K562 (cell line): ENCODE data around the gene CUL9. TPM values are rescaled to one million over a fixed set of nuclear protein-coding genes. Genes with fewer than 3 reads are reported as not detected.
A peak's percentile ranks its signal among the peaks of the same experiment; 100 is the strongest.

ENCODE experiments used
- ARID1B ChIP-seq: fragments of 450-650 bp; IDR thresholded peaks from 2 replicates; pipeline ENCODE4 v1.6.1; 2016; ENCODE audit warnings: antibody characterized with exemption, mild to moderate bottlenecking, inconsistent platforms
- BMI1 ChIP-seq: fragments of 150-350 bp; IDR thresholded peaks from 2 replicates; pipeline ENCODE4 v1.6.1; 2014; ENCODE audit warnings: low read length
- DPF2 ChIP-seq: fragments of 450-650 bp; IDR thresholded peaks from 2 replicates; pipeline ENCODE4 v1.6.1; 2016
- ETV5 ChIP-seq: sonication (generic); formaldehyde crosslinking; IDR thresholded peaks from 2 replicates; pipeline ENCODE4 v1.4.0; 2020; ENCODE audit warnings: low read depth, mild to moderate bottlenecking, missing genetic modification reagents
- HDAC1 ChIP-seq, 2 experiments: fragments of 450-650 bp; IDR thresholded peaks; 2 replicates each; pipeline ENCODE4 v1.6.1; 2016 to 2017; ENCODE audit warnings: inconsistent platforms in 1 of 2, mild to moderate bottlenecking in 1 of 2, moderate library complexity in 1 of 2
- KDM4B ChIP-seq, 2 experiments: fragments of 450-650 bp in 1 of 2; sonication (generic) in 1 of 2; IDR thresholded peaks; 2 replicates each; pipeline ENCODE4 v1.6.1; 2016 to 2017; ENCODE audit warnings: borderline replicate concordance in 2 of 2, antibody characterized with exemption in 1 of 2, low read depth in 1 of 2, mild to moderate bottlenecking in 1 of 2
- KHSRP ChIP-seq: fragments of 450-650 bp; IDR thresholded peaks from 2 replicates; pipeline ENCODE4 v1.6.1; 2017
- KLF10 ChIP-seq: fragments of 250-450 bp; sonication (Bioruptor Pico); IDR thresholded peaks from 2 replicates; pipeline ENCODE4 v1.6.1; 2021; ENCODE audit warnings: matching md5 sums
- PTRF ChIP-seq: fragments of 450-650 bp; IDR thresholded peaks from 2 replicates; pipeline ENCODE4 v1.6.1; 2016; ENCODE audit warnings: mild to moderate bottlenecking, missing genetic modification characterization, missing compliant biosample characterization
- RBBP5 ChIP-seq: fragments of 200-600 bp; sonication (generic); IDR thresholded peaks from 2 replicates; pipeline ENCODE4 v1.6.1; 2012; ENCODE audit warnings: borderline replicate concordance, mild to moderate bottlenecking, low read length, control low read depth, inconsistent platforms; ENCODE audit not compliant: insufficient read depth, poor library complexity, severe bottlenecking
- RBFOX2 ChIP-seq: fragments of 200-400 bp; formaldehyde crosslinking; IDR thresholded peaks from 2 replicates; pipeline ENCODE4 v1.6.1; 2017; ENCODE audit warnings: low read depth, mild to moderate bottlenecking, low read length, moderate library complexity
- SMARCA5 ChIP-seq: fragments of 450-650 bp; IDR thresholded peaks from 2 replicates; pipeline ENCODE4 v1.6.1; 2016
- SRSF7 ChIP-seq: fragments of 200-400 bp; formaldehyde crosslinking; optimal IDR thresholded peaks from 2 replicates; pipeline ENCODE3; 2017; ENCODE audit warnings: mild to moderate bottlenecking, low read depth, low read length
- TAL1 ChIP-seq: fragments of 450-650 bp; IDR thresholded peaks from 2 replicates; pipeline ENCODE4 v1.6.1; 2016; ENCODE audit warnings: mild to moderate bottlenecking
- ZNF239 ChIP-seq: fragments of 250-450 bp; sonication (Bioruptor Pico); IDR thresholded peaks from 2 replicates; pipeline ENCODE4 v1.4.0; 2020; ENCODE audit warnings: mild to moderate bottlenecking
- ZNF316 ChIP-seq: fragments of 450-650 bp; IDR thresholded peaks from 2 replicates; pipeline ENCODE4 v1.6.1; 2016
- ZNF384 ChIP-seq: IDR thresholded peaks from 2 replicates; pipeline ENCODE4 v1.6.1; 2012; ENCODE audit warnings: low read depth, low read length, improper control_type of control experiment
- polyA plus RNA-seq, 8 experiments: library from polyadenylated mRNA; depleted of rRNA in 4 of 8; stranded (reverse) in 5 of 8; unstranded in 3 of 8; fragments of >200 nt; fragmentation: Nextera tagmentation in 2 of 8; fragmentation: Illumina TruSeq in 1 of 8; extraction: Ambion mirVana in 2 of 8; extraction: Trizol in 1 of 8; gene quantifications; 2 replicates each; pipeline versions ENCODE4 v1.2.1 to v1.2.3, GENCODE V29; 2011 to 2014; ENCODE audit warnings: inconsistent platforms in 1 of 8, missing spikeins in 1 of 8
- total RNA-seq, 7 experiments: library from RNA; depleted of rRNA in 6 of 7; stranded (reverse); fragments of >200 nt in 6 of 7; fragmentation: Illumina TruSeq in 2 of 7; extraction: Trizol in 2 of 7; gene quantifications; 2 replicates each; pipeline versions ENCODE4 v1.2.1 to v1.2.3, GENCODE V29; 2011 to 2021; ENCODE audit warnings: low replicate concordance in 1 of 7
- TF ChIP-seq, protein P1 (sequence below), 2 experiments: fragments of 450-650 bp; IDR thresholded peaks; 2 replicates each; pipeline ENCODE4 v1.6.1; 2016
- TF ChIP-seq, protein P2 (sequence below): fragments of 450-650 bp; formaldehyde crosslinking; IDR thresholded peaks from 2 replicates; pipeline ENCODE4 v1.4.0; 2020; ENCODE audit warnings: mild to moderate bottlenecking, moderate library complexity
- TF ChIP-seq, protein P3 (sequence below), 2 experiments: IDR thresholded peaks in 1 of 2; conservative IDR thresholded peaks in 1 of 2; 2 replicates each; pipeline ENCODE4 v1.6.1; 2016; ENCODE audit warnings: low read depth in 2 of 2, mild to moderate bottlenecking in 1 of 2, missing compliant biosample characterization in 1 of 2, missing genetic modification characterization in 1 of 2, moderate library complexity in 1 of 2

Gene CUL9
- total and polyA plus RNA-seq, 9 of the 15 experiments (the other 6 are each of a cell fraction or from before 2014, with no cell fraction given) = 0.50 to 20.7 (median 6.6) TPM

DNA sequence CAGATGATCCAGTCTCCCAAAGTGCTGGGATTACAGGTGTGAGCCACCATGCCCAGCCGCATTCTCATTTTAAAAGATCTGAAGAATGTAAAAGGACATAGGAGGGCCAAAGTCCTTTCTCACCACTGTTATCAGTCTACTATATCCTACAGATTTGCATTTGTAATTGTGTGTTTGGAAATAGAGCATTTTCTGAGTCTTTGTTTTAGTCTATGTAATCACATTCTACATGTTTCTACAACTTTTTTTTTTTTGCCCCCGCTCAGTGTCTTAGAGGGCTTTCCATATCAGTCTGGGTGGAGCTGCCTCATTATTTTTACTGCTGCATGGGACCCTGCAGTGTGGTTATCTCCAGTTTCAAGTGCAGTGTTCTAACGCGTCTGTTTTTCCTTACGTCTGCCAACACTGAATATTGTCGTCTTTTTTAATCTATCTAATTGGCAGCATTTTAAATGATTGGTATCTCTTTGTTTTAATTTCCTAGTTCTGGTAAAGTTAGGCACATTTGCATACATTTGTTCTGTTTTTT is 7.8 kb downstream of the CUL9 start (continued):
- TF ChIP-seq, protein P1, sequence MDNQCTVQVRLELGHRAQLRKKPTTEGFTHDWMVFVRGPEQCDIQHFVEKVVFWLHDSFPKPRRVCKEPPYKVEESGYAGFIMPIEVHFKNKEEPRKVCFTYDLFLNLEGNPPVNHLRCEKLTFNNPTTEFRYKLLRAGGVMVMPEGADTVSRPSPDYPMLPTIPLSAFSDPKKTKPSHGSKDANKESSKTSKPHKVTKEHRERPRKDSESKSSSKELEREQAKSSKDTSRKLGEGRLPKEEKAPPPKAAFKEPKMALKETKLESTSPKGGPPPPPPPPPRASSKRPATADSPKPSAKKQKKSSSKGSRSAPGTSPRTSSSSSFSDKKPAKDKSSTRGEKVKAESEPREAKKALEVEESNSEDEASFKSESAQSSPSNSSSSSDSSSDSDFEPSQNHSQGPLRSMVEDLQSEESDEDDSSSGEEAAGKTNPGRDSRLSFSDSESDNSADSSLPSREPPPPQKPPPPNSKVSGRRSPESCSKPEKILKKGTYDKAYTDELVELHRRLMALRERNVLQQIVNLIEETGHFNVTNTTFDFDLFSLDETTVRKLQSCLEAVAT (IDR thresholded peaks at IDR 0.05) = no peak
- TF ChIP-seq ETV5 (CRISPR knock-in tag) (no peak), KHSRP (no peak), KDM4B (IDR thresholded peaks at IDR 0.05; ENCODE audit: borderline replicate concordance in 2 of 2, low read depth in 1 of 2) (no peak), KLF10 (no peak), ZNF316 (peak; percentile 30), DPF2 (peak; percentile 59; the same call in 1 of the 2 replicates), ARID1B (peak; percentile 36; the same call in 1 of the 2 replicates), BMI1 (no peak), RBBP5 (no peak), ZNF239 (CRISPR knock-in tag) (no peak), SMARCA5 (0 out of 2 replicates have a peak, but pooled peaks have one; percentile 41), SRSF7 (no peak), RBFOX2 (no peak), PTRF (no peak), HDAC1 (IDR thresholded peaks at IDR 0.05) (peak in 1 of 2 experiments; percentile 30; a peak in 1 of 4 replicates), ZNF384 (0 out of 2 replicates have a peak, but pooled peaks have one; percentile 45), TAL1 (0 out of 2 replicates have a peak, but pooled peaks have one; percentile 9)
- TF ChIP-seq, protein P2, sequence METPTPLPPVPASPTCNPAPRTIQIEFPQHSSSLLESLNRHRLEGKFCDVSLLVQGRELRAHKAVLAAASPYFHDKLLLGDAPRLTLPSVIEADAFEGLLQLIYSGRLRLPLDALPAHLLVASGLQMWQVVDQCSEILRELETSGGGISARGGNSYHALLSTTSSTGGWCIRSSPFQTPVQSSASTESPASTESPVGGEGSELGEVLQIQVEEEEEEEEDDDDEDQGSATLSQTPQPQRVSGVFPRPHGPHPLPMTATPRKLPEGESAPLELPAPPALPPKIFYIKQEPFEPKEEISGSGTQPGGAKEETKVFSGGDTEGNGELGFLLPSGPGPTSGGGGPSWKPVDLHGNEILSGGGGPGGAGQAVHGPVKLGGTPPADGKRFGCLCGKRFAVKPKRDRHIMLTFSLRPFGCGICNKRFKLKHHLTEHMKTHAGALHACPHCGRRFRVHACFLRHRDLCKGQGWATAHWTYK (CRISPR knock-in tag) = no peak
- TF ChIP-seq, protein P3, sequence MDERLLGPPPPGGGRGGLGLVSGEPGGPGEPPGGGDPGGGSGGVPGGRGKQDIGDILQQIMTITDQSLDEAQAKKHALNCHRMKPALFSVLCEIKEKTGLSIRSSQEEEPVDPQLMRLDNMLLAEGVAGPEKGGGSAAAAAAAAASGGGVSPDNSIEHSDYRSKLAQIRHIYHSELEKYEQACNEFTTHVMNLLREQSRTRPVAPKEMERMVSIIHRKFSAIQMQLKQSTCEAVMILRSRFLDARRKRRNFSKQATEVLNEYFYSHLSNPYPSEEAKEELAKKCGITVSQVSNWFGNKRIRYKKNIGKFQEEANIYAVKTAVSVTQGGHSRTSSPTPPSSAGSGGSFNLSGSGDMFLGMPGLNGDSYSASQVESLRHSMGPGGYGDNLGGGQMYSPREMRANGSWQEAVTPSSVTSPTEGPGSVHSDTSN (CRISPR knock-in tag; IDR thresholded peaks at IDR 0.05; ENCODE audit: low read depth) = no peak
- TF ChIP-seq, protein P3 (tag; conservative IDR thresholded peaks at IDR 0.05; ENCODE audit: low read depth) = no peak
